IMR-90 (cell line): Measurements from ENCODE around the gene BRWD1.

Experiments used
- MAFK ChIP-seq: IDR thresholded peaks from 2 replicates; pipeline ENCODE4 v1.6.1; 2012; ENCODE audit warnings: low read depth, low read length, improper control_type of control experiment
- POLR2A ChIP-seq: IDR thresholded peaks from 2 replicates; pipeline ENCODE4 v1.6.1; 2012; ENCODE audit warnings: mild to moderate bottlenecking, low read depth, low read length
- TF ChIP-seq, protein P1 (sequence below): conservative IDR thresholded peaks from 2 replicates; pipeline ENCODE4 v1.5.1; 2012; ENCODE audit warnings: mild to moderate bottlenecking, low read depth, low read length, improper control_type of control experiment

DNA sequence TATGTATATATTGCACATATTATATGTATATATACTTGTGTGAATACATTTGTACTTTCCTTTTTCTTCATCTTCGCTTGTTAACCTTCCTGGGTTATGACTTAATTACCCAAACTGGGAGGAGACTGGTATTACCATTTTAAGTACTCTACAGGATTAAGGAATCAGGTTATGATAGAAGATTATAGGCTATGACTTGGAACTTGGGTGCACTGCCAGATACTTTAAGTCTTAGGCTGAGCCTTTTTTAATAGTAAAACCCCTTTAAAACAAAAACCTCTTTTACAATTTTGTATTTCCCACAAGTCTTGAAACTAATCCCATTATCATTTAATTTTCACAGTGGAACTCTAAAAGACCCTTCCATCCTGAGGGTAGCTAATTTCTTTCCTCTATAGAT, 6.0 kb downstream of the BRWD1 start:
- no peak for TF ChIP-seq POLR2A
- TF ChIP-seq, protein P1, sequence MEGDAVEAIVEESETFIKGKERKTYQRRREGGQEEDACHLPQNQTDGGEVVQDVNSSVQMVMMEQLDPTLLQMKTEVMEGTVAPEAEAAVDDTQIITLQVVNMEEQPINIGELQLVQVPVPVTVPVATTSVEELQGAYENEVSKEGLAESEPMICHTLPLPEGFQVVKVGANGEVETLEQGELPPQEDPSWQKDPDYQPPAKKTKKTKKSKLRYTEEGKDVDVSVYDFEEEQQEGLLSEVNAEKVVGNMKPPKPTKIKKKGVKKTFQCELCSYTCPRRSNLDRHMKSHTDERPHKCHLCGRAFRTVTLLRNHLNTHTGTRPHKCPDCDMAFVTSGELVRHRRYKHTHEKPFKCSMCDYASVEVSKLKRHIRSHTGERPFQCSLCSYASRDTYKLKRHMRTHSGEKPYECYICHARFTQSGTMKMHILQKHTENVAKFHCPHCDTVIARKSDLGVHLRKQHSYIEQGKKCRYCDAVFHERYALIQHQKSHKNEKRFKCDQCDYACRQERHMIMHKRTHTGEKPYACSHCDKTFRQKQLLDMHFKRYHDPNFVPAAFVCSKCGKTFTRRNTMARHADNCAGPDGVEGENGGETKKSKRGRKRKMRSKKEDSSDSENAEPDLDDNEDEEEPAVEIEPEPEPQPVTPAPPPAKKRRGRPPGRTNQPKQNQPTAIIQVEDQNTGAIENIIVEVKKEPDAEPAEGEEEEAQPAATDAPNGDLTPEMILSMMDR: no peak
- no peak for TF ChIP-seq MAFK
